GM18517 (cell line): ENCODE measurements around the gene PEX1.
"Not testable (repeated sequence)": the region's sequence is repeated elsewhere in the genome, so short reads cannot be mapped to it uniquely, and the experiment has no call there.

ENCODE experiments used
- ATAC-seq: cut with Tn5 transposase; IDR thresholded peaks from one replicate; pipeline ENCODE4 v1.9.1; 2021; ENCODE audit warnings: mild to moderate bottlenecking, moderate library complexity; ENCODE audit not compliant: unreplicated experiment

The PEX1 gene

GRCh38 chr7:92528188-92528957 lies at the start of gene PEX1, which contains the start of gene RBM48:
PEX1 (minus strand) TSS chr7:92528520; CDS start chr7:92528435, 85 bp downstream.
RBM48 (plus strand) TSS chr7:92528795; CDS start chr7:92528814, 19 bp downstream.
- ATAC-seq, result peak; percentile 95

GRCh38 chr7:92576296-92576695 lies 48.0 kb upstream of the PEX1 start:
- no peak for ATAC-seq

DNA sequence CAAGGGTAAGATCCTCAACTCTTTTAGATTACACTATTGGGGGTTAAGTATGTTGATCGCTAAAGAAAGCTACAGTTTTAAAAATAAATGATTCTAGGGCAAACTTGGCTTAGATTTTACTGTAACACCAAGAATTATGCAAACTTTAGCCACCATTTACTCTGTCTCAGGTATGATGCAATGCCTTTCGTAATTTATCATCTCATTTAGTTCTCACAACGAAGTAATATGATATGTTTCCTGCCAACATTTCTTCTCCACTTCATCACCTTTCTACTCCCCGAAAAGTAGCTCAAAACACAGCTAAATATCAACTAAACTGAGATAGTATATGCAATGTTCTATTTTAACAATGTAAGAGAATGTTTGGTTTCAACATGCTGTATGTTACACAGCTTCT lies 40.8 kb upstream of the PEX1 start:
- no peak for ATAC-seq

DNA sequence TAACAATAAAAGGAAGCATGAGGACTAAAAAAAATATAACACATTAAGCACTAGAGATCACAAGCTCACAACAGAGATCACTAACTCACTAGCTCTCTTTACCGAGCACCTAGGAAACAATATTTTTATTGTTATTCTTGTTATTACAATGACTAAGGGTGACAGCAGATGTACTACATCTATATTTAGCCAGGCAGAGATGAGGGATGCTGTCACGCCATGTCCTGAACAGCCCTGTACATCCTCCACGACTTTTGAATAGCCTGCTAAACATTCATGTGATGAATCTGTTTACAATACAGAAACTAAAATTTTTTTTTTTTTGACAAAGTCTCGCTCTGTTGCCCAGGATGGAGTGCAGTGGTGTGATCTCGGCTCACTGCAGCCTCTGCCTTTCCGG lies 39.1 kb upstream of the PEX1 start:
- ATAC-seq, result no peak

DNA sequence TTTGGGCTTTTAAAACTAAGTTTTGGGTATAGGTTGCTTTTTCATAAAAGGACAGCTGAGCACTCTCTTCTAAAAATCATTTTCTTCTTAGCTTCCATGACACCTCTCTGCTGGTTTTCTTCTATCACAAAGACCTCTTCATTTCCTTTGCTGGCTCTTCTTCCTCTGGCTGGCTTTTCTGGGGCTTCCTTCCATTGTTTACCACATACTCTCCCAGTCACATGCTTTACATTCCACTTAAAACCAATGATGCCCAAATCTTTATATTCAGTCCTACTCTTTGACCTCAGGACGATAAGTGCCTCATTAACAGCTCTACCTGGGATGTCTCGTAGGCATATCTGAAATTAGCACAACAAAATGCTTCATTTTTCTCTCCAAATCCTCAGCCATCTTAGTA lies 35.0 kb upstream of the PEX1 start:
- no peak for ATAC-seq

GRCh38 chr7:92560602-92561001 lies 32.3 kb upstream of the PEX1 start:
- ATAC-seq, result no peak

DNA sequence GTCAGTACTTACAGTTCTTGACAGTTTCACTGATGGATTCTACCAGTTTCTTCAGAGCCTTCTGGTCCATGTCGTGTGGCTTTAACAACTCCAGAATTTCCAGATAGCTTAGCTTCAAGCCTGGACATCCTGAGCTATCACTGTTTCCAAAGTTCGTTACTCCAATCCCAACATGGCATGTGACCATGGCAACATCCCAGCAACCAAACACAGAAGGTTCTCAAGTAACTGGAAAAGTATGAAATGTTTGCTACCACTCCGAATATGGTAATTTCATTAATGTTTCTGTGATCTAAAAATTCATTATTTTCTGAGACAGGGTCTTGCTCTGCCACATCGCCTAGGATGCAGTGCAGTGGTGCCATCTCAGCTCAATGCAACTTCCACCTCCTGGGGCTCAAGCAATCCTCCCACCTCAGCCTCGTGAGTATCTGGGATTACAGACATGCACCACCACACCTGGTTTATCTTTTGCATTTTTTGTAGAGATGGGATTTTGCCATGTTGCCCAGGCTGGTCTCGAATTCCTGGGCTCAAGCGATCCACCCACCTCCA lies 29.6 kb upstream of the PEX1 start:
- no peak for ATAC-seq

DNA sequence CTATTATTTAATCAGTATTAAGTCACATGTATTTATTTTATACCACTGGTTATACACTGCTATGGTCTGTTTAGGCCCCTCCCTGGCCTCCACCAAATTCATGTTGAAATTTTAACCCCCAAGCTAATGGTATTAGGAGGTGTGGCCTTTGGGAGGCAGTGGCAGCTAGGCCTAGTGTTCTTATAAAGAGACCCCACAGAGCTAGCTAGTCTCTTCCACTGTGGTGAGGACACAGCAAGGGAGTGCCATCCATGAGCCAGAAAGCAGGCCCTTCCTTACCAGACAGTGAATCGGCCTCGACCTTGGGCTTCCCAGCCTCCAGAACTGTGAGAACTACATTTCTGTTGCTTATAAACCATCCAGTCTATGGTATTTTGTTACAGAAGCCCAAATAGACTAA lies 28.9 kb upstream of the PEX1 start:
- no peak for ATAC-seq

DNA sequence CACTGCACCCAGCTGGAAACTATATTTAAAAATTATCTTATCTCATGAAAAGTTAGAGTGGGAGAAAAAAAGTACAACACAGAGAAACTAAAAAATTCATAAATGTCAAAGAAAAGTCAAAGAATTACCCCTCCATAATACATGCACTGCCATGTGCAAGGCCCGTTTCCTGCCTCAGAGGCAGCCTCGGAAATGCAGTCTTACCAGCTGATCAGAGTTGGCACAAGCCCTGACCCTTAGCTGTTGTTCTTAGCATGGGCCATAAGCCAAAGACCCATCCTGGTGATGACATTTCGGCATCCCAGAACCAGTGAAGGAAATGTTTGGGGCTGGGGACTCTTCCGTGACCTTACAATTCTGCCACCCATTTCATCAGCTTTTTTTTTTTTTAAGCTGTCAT lies 21.9 kb upstream of the PEX1 start:
- ATAC-seq, result no peak

- no peak for ATAC-seq
Observed at GRCh38 chr7:92547579-92547978, 19.3 kb upstream of the PEX1 start.

- no peak for ATAC-seq
Observed at GRCh38 chr7:92546856-92547497, 18.7 kb upstream of the PEX1 start.

- not testable (repeated sequence) for ATAC-seq
Observed at GRCh38 chr7:92545116-92545515, 16.8 kb upstream of the PEX1 start.

- ATAC-seq, result not testable (repeated sequence)
Observed at GRCh38 chr7:92543542-92543941, 15.2 kb upstream of the PEX1 start.

- no peak for ATAC-seq
Observed at GRCh38 chr7:92534572-92534971, 6.3 kb upstream of the PEX1 start.

DNA sequence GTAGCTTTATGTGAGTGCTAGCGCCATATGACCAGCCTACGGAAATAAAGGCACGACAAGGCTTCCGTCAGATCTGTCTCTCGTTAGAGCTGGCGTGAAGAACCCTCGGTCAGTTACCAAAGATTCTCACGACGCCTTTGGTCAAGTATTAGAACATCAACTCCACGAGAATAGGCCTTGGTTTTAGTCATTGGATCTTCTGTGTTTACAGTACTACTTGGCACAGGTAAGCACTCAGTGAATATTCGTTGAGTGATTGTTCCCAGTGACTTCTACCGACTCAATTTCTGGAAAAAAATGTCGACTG lies 591 bp upstream of the PEX1 start:
- ATAC-seq, result no peak

- peak; percentile 27 for ATAC-seq
Observed at GRCh38 chr7:92527300-92528187, 776 bp downstream of the PEX1 start.

- no peak for ATAC-seq
Observed at GRCh38 chr7:92523110-92523509, 5.2 kb downstream of the PEX1 start.

DNA sequence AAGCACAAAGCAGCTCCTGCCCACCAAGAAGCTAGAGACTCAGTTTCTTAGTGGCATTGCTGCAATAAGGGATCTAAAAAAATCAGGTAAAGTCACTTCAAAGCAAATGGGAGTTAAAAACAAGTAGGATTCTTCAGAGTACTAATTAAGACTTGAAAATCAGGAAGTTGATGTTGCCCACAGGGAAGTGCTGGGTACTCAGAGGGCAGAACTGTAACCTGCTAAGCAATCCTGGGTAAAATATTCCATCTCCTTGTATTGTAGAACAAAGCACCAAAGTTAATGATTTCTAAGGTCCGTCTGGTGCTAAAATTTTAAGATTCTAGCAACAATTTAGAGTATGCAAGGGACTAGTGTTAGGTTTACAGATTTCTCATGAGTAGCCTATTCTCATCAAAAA lies 8.3 kb downstream of the PEX1 start:
- no peak for ATAC-seq

GRCh38 chr7:92517631-92518030 lies 10.7 kb downstream of the PEX1 start:
- ATAC-seq, result no peak

GRCh38 chr7:92513167-92513902 lies 15.0 kb downstream of the PEX1 start:
- no peak for ATAC-seq

DNA sequence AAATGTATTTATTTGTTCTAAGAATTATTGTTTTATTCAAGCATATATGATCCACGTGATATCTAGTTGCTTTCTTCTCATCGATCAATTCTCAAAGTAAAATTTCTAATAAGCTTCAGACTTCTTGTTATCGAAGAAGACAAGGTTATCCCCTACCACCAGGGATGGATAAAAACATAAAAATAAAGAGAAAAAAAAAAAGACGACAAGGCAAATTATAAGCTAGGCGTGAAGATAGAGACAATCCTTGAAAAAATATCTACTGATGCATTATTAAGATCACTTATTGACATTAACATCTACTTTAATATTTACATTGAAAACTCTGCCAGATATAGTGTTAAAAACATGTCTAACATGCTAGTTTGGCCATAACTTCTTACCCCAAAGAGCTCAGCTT lies 19.4 kb downstream of the PEX1 start:
- ATAC-seq, result no peak
